GM06990 (cell line): ENCODE data around the gene ADGRA3.

Experiments
- DNase-seq: peaks from one replicate; pipeline ENCODE4 v3.0.0-alpha.2; 2011; ENCODE audit not compliant: insufficient read length; ENCODE audit errors: extremely low read depth
- H3K27me3 ChIP-seq: replicated peaks from 2 replicates; pipeline ENCODE4 v1.6.0; 2011; ENCODE audit warnings: low read length; ENCODE audit not compliant: control insufficient read depth, insufficient read depth
- H3K36me3 ChIP-seq: 2 replicates; pipeline ENCODE4 v1.5.1; 2011; ENCODE audit warnings: low read length; ENCODE audit not compliant: control insufficient read depth, insufficient read depth
- H3K4me3 ChIP-seq: replicated peaks from 2 replicates; pipeline ENCODE4 v1.5.1; 2011; ENCODE audit warnings: low read depth, mild to moderate bottlenecking, control low read depth, low read length
- TF ChIP-seq, protein P1 (sequence below): IDR thresholded peaks from 2 replicates; pipeline ENCODE4 v1.5.1; 2011; ENCODE audit warnings: low read length, control low read depth, mild to moderate bottlenecking, inconsistent platforms; ENCODE audit not compliant: insufficient read depth, poor library complexity, severe bottlenecking

Gene ADGRA3

DNA sequence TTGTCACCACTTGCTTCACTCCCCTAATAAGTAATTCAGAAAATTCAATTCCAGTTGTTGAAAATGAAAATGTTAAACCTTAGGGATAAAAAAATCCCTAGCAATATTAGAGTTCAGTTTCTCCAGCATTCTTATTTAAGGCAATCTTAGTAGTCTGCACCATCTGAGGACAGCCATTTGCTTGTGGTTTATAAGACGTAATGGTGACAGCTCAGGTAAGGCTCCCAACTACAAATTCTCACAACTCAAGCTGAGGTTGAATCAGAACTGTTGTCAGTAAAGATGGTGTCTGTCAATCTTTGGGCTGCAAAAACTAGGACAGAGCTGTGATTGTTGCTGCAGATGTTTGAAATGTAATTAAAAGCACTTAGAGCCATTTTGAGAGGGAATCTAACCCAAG, 16.3 kb upstream of the ADGRA3 start:
- Histone ChIP-seq H3K36me3 (no peaks in the 10 kb centered on the region), H3K27me3 (no peaks in the 10 kb centered on the region), H3K4me3 (no peak overlapping the region)
- no peak for DNase-seq
- TF ChIP-seq, protein P1, sequence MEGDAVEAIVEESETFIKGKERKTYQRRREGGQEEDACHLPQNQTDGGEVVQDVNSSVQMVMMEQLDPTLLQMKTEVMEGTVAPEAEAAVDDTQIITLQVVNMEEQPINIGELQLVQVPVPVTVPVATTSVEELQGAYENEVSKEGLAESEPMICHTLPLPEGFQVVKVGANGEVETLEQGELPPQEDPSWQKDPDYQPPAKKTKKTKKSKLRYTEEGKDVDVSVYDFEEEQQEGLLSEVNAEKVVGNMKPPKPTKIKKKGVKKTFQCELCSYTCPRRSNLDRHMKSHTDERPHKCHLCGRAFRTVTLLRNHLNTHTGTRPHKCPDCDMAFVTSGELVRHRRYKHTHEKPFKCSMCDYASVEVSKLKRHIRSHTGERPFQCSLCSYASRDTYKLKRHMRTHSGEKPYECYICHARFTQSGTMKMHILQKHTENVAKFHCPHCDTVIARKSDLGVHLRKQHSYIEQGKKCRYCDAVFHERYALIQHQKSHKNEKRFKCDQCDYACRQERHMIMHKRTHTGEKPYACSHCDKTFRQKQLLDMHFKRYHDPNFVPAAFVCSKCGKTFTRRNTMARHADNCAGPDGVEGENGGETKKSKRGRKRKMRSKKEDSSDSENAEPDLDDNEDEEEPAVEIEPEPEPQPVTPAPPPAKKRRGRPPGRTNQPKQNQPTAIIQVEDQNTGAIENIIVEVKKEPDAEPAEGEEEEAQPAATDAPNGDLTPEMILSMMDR, result no peak

DNA sequence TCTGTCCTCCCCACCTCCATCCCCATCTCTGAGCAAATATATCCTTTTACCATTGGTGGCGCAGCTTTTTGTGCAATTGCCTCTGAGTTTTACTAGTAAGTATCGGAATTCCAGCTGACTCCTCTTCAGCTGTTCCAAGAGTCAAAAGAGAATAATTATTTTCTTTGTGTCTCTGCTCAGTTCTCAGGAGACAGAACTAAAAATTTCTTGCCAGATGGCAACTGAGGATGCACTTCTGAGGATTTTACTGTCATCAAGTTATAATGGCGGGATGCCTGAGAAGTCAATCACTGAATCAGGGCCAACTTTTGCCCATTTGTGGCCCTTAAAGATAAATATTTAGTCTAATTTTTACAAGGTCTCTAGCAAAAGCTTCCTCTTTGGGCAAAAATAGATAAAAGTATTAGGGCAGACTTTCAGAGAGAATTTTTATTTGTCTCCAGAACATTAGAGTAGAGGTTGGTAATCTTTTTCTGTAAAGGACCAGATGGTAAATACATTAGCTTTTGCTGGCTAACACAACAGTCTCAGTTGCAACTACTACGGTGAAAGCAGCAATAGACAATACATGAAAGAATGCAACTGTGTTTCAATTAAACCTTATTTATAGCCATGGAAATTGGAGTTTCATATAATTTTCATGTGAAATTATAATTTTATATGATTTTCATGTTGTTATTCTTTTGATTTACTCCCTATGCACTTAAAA, 15.6 kb upstream of the ADGRA3 start:
- DNase-seq, result no peak
- no peaks in the 10 kb centered on the region for H3K27me3 ChIP-seq
- TF ChIP-seq, protein P1, result no peak
- no peak overlapping the region for H3K4me3 ChIP-seq
- H3K36me3 ChIP-seq, result no peaks in the 10 kb centered on the region

DNA sequence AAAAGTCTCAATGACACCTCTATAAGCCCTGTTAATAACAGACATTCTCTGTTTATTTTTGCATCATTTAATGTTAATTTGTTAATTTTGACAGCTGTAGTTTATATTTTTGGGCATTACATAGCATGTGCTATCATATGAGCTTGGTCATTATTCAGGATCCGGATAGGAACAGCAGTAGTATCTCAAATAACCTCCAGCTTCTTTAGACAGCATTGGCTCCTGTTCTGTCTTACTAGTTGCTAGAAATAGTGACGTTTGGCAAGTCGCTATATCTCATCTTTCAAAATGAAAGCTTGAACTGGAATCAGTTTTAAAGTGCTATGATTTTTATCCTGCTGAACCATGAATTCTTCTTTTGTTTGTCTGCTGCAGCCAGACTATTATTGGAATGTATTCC, 9.0 kb upstream of the ADGRA3 start:
- no peaks in the 10 kb centered on the region for H3K36me3 ChIP-seq
- no peak overlapping the region for H3K4me3 ChIP-seq
- DNase-seq, result no peak
- no peaks in the 10 kb centered on the region for H3K27me3 ChIP-seq
- TF ChIP-seq, protein P1, result no peak

DNA sequence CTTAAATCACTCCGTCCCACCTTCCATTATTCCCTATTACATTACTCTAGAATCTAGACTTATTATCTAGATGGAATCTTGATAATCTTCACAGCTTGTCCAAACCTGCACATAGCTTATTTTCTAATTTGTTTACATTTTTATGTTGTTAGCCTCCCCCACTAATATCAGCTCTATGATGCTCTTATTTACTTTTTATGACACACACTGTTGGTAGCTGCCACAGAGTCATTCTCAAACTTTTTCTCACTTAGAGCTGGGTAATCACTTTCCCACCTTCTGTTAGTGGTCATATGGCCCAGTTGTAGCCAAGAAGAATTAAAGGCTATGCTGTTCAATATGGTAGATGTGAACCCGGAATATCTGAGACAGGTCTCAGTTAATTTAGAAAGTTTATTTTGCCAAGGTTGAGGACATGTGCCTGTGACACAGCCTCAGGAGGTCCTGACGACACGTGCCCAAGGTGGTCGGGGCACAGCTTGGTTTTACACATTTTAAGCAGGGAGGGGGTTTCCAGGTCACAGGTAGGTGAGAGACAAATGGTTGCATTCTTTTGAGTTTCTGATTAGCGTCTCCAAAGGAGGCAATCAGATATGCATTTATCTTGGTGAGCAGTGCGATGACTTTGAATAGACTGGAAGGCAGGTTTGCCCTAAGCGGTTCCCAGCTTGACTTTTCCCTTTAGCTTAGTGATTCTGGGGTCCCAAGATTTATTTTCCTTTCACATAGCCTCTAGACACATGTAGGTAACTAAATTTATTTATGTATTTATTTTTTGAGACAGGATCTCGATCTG, 7.0 kb upstream of the ADGRA3 start:
- TF ChIP-seq, protein P1, result no peak
- no peak overlapping the region for H3K4me3 ChIP-seq
- H3K36me3 ChIP-seq, result no peaks in the 10 kb centered on the region
- DNase-seq, result no peak
- H3K27me3 ChIP-seq, result no peaks in the 10 kb centered on the region

DNA sequence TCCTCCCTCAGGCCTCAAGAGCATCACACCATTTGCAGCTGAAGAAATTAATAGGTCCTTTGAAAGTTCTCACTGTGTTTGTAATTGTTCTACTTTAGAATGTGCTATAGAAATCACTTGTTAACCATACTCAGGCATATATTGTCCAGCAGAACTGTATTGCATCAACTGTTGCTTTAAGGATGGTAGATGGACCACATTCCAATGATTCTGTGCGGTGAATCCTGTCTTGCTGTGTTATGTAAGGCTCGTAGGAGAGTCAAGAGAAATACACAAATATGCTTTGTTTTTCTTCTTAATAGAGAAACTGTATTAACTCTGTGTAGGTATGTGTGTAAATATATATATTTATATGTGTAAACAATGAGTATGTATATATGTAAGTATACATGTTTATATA, 6.3 kb upstream of the ADGRA3 start:
- no peak overlapping the region for H3K4me3 ChIP-seq
- no peaks in the 10 kb centered on the region for H3K36me3 ChIP-seq
- TF ChIP-seq, protein P1, result no peak
- DNase-seq, result no peak
- no peaks in the 10 kb centered on the region for H3K27me3 ChIP-seq
